ENCODE results near the gene SHISA5.
"Not testable (repeated sequence)": the region's sequence is repeated elsewhere in the genome, so short reads cannot be mapped to it uniquely, and the experiment has no call there.

SHISA5 gene

GRCh38 chr3:48467110-48467454 is 36.9 kb downstream of the SHISA5 start:
- no peak for DNase-seq (ENCODE audit: low read depth)
- no peak for TF ChIP-seq CTCF (conservative IDR thresholded peaks at IDR 0.05; ENCODE audit: control insufficient read depth, insufficient read depth, low read depth, low read length)
- peak overlapping the region; percentile 61 for H3K4me3 ChIP-seq (ENCODE audit: control insufficient read depth, low read depth, low read length)

- DNase-seq (ENCODE audit: low read depth) = no peak
- no peak for TF ChIP-seq CTCF (conservative IDR thresholded peaks at IDR 0.05; ENCODE audit: control insufficient read depth, insufficient read depth, low read depth, low read length)
- peak overlapping the region; percentile 61 for H3K4me3 ChIP-seq (ENCODE audit: control insufficient read depth, low read depth, low read length)
Observed at GRCh38 chr3:48466386-48467109, 37.4 kb downstream of the SHISA5 start.

GRCh38 chr3:48465531-48466378 is 38.2 kb downstream of the SHISA5 start:
- H3K4me3 ChIP-seq (ENCODE audit: control insufficient read depth, low read depth, low read length) = peak overlapping the region; percentile 61
- peak; percentile 100 for DNase-seq (ENCODE audit: low read depth)
- peak; percentile 64 for TF ChIP-seq CTCF (conservative IDR thresholded peaks at IDR 0.05; ENCODE audit: control insufficient read depth, insufficient read depth, low read depth, low read length)

GRCh38 chr3:48465237-48465530 is 38.8 kb downstream of the SHISA5 start:
- DNase-seq (ENCODE audit: low read depth) = no peak
- no peak for TF ChIP-seq CTCF (conservative IDR thresholded peaks at IDR 0.05; ENCODE audit: control insufficient read depth, insufficient read depth, low read depth, low read length)
- H3K4me3 ChIP-seq (ENCODE audit: control insufficient read depth, low read depth, low read length) = no peak overlapping the region

- no peak overlapping the region for H3K4me3 ChIP-seq (ENCODE audit: control insufficient read depth, low read depth, low read length)
- DNase-seq (ENCODE audit: low read depth) = no peak
- TF ChIP-seq CTCF (conservative IDR thresholded peaks at IDR 0.05; ENCODE audit: control insufficient read depth, insufficient read depth, low read depth, low read length) = no peak
Observed at GRCh38 chr3:48464713-48465221, 39.2 kb downstream of the SHISA5 start.

- no peak overlapping the region for H3K4me3 ChIP-seq (ENCODE audit: control insufficient read depth, low read depth, low read length)
- TF ChIP-seq CTCF (conservative IDR thresholded peaks at IDR 0.05; ENCODE audit: control insufficient read depth, insufficient read depth, low read depth, low read length) = no peak
- no peak for DNase-seq (ENCODE audit: low read depth)
Observed at GRCh38 chr3:48463703-48464102, 40.3 kb downstream of the SHISA5 start.

GRCh38 chr3:48461767-48462166 is 42.2 kb downstream of the SHISA5 start:
- H3K4me3 ChIP-seq (ENCODE audit: control insufficient read depth, low read depth, low read length); DNase-seq (ENCODE audit: low read depth): not testable (repeated sequence)

All from fibroblast of mammary gland (primary cell).